ENCODE data around the gene PAQR4.

The PAQR4 gene

DNA sequence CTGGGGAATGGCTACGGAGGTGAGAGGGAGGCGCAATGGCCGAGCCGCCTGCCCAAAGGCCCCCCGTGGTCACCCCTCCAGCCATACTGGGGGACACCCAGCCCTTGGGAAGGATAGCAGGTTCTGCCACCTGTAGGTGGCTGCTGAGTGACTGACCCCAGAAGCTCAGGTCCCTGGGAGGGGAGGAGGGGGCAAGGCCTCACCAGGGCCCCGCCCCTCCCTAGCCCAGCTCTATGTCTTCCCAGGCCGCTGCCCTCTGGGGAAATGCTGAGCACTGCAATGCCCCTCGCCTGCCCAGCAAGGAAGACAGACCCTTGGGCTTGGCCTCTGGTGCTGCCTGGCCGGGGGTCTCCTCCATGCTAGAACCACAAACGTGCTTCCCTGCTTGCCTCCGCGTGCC, 32.2 kb downstream of the PAQR4 start:
- TF ChIP-seq, protein P1, sequence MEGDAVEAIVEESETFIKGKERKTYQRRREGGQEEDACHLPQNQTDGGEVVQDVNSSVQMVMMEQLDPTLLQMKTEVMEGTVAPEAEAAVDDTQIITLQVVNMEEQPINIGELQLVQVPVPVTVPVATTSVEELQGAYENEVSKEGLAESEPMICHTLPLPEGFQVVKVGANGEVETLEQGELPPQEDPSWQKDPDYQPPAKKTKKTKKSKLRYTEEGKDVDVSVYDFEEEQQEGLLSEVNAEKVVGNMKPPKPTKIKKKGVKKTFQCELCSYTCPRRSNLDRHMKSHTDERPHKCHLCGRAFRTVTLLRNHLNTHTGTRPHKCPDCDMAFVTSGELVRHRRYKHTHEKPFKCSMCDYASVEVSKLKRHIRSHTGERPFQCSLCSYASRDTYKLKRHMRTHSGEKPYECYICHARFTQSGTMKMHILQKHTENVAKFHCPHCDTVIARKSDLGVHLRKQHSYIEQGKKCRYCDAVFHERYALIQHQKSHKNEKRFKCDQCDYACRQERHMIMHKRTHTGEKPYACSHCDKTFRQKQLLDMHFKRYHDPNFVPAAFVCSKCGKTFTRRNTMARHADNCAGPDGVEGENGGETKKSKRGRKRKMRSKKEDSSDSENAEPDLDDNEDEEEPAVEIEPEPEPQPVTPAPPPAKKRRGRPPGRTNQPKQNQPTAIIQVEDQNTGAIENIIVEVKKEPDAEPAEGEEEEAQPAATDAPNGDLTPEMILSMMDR (IDR thresholded peaks at IDR 0.05; ENCODE audit: borderline replicate concordance, control extremely low read depth, extremely low read depth, insufficient read depth, missing control alignments): no peak
- in situ Hi-C loops (cut with MboI; ENCODE audit: low sequenced_read_pairs, unreplicated experiment): no loop called here
- DNase-seq (ENCODE audit: low spot score): no peak

DNA sequence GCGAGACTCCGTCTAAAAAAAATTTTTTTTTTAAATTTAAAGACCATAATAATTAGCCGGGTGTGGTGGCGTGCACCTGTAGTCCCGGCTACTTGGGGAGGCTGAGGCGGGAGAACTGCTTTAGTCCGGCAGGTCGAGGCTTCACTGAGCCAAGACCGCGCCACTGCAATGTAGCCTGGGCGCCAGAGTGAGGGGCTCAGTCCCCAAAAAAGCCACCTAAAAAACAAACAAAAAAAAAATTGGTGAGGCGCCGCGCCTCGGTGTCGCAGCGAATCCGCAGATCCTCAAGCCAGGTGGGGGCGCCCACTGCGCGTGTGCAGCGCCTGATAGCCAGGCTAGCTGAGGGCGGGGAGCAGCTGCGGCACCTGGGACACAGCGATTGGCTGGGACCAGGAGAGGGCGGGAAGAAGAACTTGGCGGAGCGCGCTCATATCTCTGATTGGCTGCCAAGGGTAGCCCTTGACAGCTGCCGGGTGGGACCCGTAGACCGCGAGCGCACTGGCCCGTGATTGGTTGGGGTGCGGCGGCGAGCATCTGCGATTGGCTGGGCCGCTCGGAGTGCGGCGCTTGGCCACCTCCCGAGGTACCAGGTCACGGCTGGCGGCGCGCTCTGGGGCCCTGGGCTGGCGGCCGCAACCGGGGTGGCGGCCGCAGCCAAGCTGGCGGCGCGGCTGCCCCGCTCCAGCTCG, 34.6 kb downstream of the PAQR4 start:
- TF ChIP-seq, protein P1 (IDR thresholded peaks at IDR 0.05; ENCODE audit: borderline replicate concordance, control extremely low read depth, extremely low read depth, insufficient read depth, missing control alignments): peak; percentile 78
- in situ Hi-C loops (cut with MboI; ENCODE audit: low sequenced_read_pairs, unreplicated experiment): no loop called here
- peak; percentile 100 for DNase-seq (ENCODE audit: low spot score)

DNA sequence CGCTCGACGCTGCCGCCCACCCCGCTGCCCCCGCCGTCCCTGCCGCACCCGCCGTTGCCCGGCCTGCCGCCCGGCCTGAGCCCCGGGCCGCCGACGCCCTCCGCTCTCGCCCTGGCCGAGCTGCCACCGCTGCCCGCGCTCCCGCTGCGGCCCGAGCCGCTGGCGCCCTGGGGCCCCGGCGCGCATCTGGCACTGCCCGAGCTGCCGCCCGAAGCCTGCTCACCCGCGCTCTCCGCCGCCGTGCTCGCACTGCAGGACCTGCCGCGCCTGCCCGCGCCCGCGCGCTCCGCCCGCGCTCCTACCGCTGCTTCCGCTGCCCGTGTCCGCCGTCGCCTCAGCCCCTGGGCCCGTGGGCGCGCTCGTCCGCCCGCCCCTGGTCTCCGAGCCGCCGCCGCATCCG, 35.2 kb downstream of the PAQR4 start:
- in situ Hi-C loops (cut with MboI; ENCODE audit: low sequenced_read_pairs, unreplicated experiment): no loop called here
- DNase-seq (ENCODE audit: low spot score): no peak
- TF ChIP-seq, protein P1 (IDR thresholded peaks at IDR 0.05; ENCODE audit: borderline replicate concordance, control extremely low read depth, extremely low read depth, insufficient read depth, missing control alignments): no peak

DNA sequence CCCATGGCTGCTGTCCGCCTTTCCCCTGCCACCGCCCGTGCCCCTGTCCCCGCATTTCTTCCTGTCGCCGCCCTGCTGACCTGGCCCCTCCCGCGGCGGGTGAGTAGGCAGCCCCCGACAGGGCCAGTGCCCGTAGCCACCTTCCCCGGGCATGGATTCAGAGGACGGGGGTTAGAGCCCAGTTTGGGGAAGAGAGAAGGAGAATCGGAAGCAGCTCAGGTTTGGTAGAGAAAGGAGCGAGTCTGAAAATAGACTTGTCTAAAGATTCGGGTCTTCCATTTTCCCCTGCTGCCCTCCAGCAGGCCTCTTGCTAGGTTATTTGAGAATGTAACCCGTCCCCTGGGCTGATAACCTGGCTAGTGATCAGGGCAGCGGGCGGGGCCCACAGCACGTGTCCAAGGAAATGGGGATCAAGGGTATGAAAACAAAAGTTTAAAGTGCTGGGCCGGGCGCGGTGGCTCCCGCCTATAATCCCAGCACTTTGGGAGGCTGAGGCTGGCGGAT, 35.7 kb downstream of the PAQR4 start:
- no peak for DNase-seq (ENCODE audit: low spot score)
- in situ Hi-C loops (cut with MboI; ENCODE audit: low sequenced_read_pairs, unreplicated experiment): no loop called here
- TF ChIP-seq, protein P1 (IDR thresholded peaks at IDR 0.05; ENCODE audit: borderline replicate concordance, control extremely low read depth, extremely low read depth, insufficient read depth, missing control alignments): no peak

DNA sequence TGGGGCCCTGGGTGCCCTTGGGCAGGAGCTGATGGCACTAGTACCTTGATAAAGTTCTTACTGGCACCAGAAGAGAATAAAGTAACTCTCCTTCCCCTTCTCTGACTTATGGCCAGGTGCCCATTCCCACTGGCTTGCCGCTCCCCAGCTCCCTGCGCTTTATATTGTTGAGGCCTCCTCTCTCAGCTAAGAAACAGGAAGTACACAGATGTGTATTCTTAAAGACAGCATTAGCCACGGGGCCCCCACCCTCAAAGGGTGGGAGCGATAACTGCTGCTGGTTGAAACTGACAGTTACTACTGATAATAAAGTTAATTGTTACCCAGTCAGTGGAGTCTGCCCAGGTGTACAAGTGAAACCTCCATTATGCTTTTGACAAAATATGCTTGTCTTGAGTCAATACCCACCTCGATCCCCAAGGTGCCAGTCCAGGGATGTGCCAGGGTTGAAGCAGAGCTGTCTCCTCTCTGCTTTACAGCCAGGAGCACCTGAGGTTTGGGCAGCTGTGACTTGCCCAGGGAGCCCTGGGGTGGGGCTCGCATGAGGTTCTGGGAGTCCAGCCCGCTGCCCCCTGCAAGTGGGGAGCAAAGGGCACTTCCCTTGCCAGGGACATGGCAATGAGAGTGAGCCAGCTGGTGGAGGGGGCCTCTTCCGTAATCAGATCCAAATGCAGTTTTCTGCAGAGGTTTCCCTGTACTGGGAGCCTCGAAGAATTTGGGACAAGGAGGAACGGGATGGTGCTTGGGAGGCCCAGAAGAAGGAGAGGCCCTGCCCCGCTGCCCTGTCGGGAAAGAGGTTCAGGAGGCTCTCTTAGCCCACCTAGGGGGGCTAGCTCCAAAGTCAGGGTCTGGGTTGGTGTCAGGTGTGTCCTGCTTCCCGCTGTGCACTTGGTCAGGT, 38.2 kb downstream of the PAQR4 start:
- TF ChIP-seq, protein P1 (IDR thresholded peaks at IDR 0.05; ENCODE audit: borderline replicate concordance, control extremely low read depth, extremely low read depth, insufficient read depth, missing control alignments): no peak
- in situ Hi-C loops (cut with MboI; ENCODE audit: low sequenced_read_pairs, unreplicated experiment): no loop called here
- DNase-seq (ENCODE audit: low spot score): no peak

DNA sequence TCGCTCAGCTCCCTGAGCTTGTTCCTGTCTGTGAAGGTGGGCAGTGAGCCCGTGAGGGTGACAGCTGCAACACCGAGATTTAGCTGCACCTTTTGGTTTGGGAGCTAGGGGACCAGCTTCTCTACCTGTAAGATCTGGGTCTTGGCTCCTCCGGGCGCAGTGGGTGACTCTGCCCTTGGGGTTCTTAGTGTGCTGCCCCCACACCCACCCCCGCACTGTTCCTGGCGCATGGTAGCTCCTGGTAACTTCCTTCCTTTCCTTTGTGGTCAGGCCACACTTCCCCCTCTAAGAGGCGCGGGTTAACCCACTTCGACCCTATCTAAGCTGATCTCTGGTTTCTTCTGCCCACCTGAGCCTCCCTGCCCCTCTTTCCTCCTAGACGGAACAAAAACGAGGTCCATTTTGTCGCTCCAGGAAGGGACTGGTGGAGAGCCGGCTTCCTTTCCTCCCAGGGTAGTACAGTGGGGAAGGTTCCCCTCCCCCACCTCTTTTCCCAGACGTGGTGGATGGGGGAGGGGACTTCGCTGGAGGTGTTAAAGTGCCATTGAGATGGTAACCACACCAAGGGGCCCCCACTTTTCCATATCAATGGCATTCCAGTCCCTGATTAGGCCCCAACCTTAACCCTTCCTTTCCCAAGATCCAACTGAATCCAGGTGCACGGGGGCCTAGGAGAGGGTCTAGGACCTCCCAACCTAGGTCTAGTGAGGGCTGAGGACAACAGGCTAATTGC, 39.0 kb downstream of the PAQR4 start:
- in situ Hi-C loops (cut with MboI; ENCODE audit: low sequenced_read_pairs, unreplicated experiment): no loop called here
- TF ChIP-seq, protein P1 (IDR thresholded peaks at IDR 0.05; ENCODE audit: borderline replicate concordance, control extremely low read depth, extremely low read depth, insufficient read depth, missing control alignments): no peak
- no peak for DNase-seq (ENCODE audit: low spot score)
